Ramos (cell line): ENCODE results near the gene OR1E1.
"Not testable (repeated sequence)": the region's sequence is repeated elsewhere in the genome, so short reads cannot be mapped to it uniquely, and the experiment has no call there.

ENCODE experiments used
- in situ Hi-C: fragments of 300-500 bp; cut with MboI; formaldehyde crosslinking; loops from one replicate; pipeline ENCODE4 v1.14.3; 2022; ENCODE audit warnings: low sequenced_read_pairs; ENCODE audit not compliant: unreplicated experiment

The OR1E1 gene, protein sequence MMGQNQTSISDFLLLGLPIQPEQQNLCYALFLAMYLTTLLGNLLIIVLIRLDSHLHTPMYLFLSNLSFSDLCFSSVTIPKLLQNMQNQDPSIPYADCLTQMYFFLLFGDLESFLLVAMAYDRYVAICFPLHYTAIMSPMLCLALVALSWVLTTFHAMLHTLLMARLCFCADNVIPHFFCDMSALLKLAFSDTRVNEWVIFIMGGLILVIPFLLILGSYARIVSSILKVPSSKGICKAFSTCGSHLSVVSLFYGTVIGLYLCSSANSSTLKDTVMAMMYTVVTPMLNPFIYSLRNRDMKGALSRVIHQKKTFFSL

DNA sequence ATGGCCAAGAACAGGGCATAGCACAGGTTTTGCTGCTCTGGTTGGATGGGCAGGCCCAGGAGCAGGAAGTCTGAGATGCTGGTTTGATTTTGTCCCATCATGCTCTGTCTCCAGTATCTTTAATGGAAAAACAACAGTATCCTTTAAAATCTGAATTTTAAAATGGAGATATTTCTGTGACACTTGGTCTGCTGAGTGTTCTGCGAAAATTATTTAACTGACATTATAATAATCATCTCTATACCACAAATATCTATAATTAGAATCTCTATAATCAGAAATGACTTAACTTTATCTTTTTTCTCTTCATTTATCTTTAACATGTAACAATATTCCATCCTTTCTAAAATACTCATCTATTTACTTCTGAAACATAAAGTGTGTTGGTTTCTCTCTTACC, at the start of gene OR1E1:
TSS of gene OR1E1 (minus strand) at position 101 of the 400 bp plus-strand sequence. CDS start at position 101, 0 bp downstream.
- in situ Hi-C loops = no loop called here

DNA sequence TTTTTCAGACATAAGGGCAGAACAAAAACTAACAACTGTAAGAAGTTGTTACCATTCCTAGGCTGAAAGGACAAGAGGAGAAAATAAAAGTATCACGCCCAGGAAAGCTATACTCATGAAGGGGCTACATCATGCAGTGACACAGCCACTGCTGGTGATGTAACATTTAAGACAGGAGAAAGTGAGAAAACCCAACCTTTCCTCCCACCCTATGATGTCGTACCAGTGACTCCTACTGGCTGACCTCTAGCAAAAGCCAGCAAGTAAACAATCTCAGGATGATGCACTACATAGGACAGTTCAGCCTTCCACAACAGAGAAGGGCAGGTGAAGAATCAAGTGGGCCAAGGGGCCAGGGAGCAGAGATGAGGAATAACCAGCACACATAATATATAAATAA, 49.4 kb upstream of the OR1E1 start:
- in situ Hi-C loops = no loop called here

DNA sequence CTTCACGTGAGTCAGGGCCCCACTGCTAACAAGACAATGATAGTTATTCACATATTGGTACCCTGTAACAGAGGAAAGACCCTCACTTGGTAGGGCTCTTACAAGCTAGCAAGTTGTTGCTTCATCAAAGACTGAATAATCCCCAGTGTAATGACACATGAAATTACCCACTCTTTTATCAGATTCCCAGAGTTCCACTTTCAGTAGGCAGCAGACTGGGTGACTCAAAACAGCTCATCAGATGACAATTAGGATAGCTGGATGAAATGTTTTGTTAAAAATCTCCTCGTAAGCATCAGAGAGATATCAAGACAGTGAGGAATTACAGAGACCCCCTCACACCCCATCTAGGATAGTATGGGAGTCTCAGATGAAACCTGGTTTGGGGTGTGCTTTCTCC, 42.2 kb upstream of the OR1E1 start:
- in situ Hi-C loops = no loop called here

DNA sequence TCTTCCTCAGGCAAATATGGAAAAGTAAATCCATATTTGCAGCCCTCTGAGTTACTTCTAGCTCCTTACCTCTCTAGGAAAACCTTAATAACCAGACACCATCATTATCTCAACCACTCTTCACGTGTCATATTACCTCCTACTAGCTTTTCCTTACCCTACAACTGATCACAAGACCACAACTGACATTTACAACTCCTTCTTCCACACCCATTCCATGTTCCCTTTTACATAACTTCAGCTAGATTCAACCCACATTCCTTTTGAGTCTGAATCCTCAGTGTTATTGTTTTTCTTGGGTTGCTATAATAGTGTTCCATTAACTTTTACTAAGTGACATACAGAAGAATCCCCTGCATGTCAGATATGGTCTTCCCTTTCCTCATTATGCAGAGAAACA, 40.2 kb upstream of the OR1E1 start:
- in situ Hi-C loops = no loop called here

DNA sequence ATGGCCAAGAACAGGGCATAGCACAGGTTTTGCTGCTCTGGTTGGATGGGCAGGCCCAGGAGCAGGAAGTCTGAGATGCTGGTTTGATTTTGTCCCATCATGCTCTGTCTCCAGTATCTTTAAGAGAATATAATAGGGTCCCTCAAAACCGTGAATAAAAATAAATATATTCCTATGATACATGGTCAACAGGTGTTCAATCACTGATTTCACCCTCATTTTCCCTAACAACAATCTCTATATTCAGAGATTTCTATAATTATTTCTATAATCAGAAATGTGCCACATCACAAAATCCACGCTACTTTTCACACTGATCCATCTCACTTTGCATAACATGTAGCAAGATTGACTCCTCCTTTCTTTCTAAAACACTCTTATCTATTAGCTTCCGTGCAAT, 35.5 kb upstream of the OR1E1 start, which contains the start of gene OR1E2:
TSS of gene OR1E2 (minus strand) at position 101 of the 400 bp plus-strand sequence. CDS start at position 101, 0 bp downstream.
- in situ Hi-C loops = no loop called here

DNA sequence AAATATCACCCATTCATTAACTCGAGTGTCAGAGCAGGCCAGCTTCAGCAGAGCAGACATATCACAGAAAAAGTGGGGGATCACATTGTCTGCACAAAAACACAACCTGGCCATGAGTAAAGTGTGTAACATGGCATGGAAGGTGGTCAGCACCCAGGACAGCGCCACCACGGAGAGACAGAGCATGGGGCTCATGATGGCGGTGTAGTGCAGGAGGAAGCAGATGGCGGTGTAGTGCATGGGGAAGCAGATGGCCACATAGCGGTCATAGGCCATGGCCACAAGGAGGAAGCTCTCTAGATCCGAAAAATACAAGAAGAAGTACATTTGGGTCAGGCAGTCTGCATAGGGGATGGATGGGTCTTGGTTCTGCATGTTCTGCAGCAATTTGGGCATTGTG, 35.0 kb upstream of the OR1E1 start:
- in situ Hi-C loops = not testable (repeated sequence)

DNA sequence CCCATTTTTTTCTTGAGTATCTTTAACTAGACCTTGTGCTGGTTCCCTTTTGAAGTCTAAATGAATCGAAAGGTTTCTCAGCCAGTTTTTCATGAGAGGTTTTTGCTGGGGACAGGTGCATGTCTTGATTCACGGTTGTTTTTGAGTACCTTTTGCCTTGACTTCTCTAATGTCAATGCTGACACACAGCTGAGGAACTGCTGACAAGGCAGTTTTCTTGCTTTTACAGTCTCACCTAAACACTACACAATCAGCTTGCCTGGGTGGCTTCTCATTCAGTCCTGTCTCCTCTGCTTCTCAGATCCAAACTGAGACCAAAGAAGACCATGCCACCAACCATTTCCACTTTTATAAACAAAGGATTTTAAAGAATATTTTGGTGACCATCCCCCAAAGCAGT, 20.0 kb upstream of the OR1E1 start:
- in situ Hi-C loops = no loop called here

DNA sequence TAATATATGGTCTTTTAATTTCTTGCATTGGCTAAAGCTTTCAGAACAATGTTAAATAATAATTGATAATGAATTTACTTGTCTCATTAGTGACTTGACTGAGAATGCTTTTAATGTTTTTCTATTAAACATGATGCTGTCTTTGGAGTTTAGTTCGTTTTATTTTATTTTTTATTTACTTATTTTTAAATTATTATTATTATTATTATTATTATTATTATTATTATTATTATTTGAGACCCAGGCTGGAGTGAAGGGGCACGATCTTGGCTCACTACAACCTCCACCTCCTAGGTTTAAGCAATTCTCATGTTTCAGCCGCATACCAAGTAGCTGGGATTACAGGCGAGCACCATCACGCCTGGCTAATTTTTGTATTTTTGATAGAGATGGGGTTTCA, 17.4 kb upstream of the OR1E1 start:
- in situ Hi-C loops = no loop called here

DNA sequence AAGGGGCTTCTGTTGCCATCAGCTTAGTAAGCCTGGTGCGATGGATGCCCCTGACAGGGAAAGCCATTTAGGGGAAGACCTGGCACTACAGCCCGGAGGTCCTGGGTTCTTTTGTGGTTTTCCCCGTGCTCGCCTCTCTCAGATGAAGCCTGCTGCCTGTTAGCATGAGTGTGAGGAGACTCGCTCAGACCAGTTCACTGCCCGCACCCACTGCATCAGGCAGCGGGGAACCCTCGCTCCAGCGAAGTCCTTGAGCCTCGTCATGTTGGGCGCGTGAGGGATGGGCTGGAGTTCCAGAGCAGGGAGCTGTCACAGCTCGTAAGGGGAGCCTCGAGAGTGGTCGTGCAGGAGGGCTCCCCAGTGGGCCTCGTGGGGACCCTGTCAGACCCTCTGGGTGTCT, 14.0 kb upstream of the OR1E1 start:
- in situ Hi-C loops = not testable (repeated sequence)

DNA sequence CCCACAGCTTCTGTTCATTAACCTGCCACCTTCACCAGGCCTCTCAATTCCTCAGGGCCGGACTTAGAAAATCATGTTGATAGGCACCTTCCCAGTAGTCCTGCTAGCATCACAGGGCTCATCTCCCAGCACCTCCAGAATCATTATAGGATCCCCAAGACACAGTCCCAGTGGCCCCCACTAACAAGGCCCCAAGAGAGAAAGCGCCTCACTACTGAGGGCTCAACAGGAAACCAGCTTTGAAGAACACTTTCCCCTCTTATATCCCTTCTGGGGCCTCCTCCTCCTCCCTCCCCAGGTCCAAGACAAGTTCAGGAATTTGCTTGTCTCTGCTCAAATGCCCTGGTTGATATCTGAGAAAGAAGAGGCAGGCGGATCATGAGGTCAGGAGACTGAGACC, 12.9 kb upstream of the OR1E1 start, which contains the start of gene OR3A3:
TSS of gene OR3A3 (plus strand) at position 301 of the 400 bp plus-strand sequence.
- in situ Hi-C loops = no loop called here

DNA sequence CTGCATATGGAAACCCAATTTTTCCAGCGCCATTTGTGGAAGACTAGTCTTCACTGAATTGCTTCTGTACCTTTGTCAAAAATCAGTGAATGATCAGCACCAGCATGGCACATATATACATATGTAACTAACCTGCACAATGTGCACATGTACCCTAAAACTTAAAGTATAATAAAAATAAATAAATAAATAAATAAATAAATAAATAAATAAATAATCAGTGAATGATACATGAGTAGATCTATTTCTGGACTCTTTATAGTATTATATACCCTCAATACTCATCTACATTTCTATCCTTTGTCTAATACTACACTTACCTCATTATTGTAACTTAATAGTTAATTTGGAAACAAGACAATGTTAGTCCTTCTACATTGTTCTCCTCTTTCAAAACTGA, 5.6 kb upstream of the OR1E1 start:
- in situ Hi-C loops = not testable (repeated sequence)

DNA sequence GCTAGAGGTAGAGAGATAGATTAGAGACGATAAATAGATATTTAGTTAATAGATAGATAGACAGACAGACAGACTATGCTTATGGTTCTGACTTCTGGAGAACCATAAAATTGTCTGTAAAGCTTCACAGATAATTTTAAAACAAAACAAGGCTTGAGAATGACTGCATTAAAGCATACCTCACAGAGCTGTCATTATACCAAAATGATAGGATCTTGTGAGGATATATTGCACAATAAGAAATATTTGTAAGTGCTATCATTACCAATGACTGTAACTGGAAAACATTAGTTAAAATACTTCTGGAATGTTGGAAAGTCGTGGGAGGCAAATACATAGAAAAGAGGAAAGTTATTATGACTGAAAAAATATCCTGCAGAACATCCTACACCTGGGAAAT, 3.6 kb upstream of the OR1E1 start:
- in situ Hi-C loops = no loop called here

DNA sequence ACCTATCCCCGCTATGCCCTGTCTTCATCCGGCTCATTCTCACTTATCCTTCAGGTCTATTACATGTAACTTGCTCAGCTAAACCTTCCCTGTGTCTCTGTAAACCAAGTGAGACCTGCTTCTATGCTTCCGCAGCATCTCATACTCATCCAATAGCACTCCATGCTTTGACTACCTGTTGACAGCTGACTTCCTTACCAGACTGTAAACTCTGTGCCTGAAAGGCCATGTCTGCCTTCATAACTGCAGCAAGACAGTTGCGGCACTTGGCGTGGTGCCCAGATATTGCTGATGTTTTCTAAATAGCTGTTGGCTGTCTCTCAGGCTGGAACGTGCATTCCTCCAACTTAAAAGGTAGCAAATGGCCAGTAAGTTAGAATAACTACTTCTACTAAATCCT, 1.8 kb upstream of the OR1E1 start:
- in situ Hi-C loops = no loop called here

DNA sequence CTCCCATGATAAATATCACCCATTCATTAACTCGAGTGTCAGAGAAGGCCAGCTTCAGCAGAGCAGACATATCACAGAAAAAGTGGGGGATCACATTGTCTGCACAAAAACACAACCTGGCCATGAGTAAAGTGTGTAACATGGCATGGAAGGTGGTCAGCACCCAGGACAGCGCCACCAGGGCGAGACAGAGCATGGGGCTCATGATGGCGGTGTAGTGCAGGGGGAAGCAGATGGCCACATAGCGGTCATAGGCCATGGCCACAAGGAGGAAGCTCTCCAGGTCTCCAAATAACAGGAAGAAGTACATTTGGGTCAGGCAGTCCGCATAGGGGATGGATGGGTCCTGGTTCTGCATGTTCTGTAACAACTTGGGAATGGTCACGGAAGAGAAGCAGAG, 409 bp downstream of the OR1E1 start:
- in situ Hi-C loops = not testable (repeated sequence)

DNA sequence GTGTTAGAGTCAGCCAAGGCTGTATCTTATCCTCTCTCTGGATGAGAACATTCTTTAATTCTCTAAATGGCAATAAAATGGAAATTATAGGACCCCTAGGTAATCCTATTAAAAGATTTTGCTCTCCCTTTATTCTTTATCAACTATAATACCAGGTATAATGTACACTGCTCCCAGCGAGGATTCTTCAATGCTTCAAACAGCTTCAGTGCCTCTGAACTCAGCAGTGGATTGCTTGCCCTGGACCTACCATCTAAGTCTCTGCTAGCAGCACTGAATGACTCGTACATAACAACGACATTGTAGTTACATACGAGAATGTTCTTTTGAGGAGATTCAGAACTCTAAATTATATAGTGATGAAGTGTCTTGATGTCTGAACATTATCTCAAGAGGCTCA, 8.4 kb downstream of the OR1E1 start:
- in situ Hi-C loops = no loop called here

DNA sequence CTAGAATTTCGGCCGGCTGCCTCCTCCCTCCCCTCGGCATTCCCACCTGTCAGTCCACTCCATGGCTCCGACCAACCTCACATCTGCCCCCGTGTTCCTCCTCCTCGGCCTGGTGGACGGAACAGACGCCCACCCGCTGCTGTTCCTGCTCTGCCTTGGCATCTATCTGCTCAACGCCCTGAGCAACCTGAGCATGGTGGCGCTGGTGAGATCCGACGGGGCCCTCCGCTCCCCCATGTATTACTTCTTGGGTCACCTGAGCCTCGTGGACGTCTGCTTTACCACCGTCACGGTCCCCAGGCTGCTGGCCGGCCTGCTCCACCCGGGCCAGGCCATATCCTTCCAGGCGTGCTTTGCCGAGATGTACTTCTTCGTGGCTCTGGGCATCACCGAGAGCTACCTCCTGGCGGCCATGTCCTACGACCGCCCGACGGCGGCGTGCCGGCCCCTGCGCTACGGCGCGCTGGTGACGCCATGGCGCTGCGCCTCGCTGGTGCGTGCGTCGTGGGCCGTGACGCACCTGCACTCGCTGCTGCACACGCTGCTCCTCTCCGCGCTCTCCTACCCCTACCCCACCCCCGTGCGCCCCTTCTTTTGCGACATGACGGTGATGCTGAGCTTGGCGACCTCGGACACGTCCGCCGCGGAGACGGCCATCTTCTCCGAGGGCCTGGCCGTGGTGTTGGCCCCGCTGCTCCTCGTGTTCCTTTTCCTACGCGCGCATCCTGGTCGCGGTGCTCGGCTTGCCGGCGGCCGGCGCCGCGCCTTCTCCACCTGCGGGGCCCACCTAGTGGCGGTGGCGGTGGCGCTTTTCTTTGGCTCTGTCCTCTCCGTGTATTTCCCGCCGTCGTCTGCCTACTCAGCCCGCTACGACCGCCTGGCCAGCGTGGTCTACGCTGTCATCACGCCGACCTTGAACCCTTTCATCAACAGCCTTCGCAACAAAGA, 12.1 kb downstream of the OR1E1 start, which contains the start of gene OR3A2:
TSS of gene OR3A2 (minus strand) at position 440 of the 948 bp plus-strand sequence.
- in situ Hi-C loops = no loop called here

DNA sequence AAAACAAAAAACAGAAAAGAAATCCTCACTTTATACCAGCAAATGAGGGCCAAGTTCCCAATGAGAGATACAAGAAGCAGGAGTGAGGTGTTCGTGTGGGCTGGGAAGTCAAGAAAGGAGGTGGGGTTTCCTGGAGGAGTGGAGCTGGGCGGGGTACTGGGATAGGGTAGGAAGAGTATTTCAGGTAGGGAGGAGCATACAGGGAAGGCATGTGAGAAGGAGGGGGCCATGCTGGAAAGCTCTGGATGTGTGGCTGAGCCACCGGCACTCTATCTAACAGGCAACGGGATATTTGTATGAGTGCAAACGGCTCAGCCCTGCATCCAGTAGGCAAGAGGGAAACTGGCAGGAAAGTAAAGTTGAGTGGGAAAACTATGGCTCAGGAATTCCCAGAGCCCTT, 16.3 kb downstream of the OR1E1 start:
- in situ Hi-C loops = no loop called here

DNA sequence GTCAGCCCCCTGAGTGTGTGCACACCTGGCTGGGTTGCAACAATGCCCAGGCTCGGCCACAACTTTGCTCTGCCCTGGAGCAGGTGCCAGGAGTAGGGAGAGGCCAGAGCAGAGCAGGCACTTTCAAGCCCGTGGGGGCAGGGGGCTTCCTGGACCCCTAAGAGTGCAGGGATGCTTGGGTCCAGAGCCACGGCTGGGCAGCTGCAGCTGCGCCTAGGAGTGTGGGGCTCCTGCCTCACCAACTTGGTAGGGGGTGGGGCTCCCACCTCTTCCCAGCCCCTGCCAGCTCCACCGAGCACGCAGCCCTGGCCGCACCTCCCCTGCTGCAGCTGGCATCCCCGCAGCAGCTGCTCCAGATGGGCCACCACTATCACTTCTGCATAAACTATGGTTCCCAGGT, 19.9 kb downstream of the OR1E1 start:
- in situ Hi-C loops = no loop called here

DNA sequence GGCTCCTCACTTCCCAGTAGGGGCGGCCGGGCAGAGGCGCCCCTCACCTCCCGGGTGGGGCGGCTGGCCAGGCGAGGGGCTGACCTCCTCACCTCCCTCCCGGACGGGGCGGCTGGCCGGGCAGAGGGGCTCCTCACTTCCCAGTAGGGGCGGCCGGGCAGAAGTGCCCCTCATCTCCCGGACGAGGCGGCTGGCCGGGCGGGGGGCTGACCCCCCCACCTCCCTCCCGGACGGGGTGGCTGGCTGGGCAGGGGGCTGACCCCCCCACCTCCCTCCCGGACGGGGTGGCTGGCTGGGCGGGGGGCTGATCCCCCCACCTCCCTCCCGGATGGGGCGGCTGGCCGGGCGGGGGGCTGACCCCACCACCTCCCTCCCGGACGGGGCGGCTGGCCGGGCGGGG, 27.0 kb downstream of the OR1E1 start:
- in situ Hi-C loops = not testable (repeated sequence)
